PC-3 (cell line): ENCODE results near the gene DSG4.

Experiments
- EZH2 ChIP-seq: fragments of 300-600 bp; sonication (generic); IDR thresholded peaks from one replicate; pipeline ENCODE4 v1.6.1; 2017; ENCODE audit warnings: antibody characterized with exemption, mild to moderate bottlenecking, low read length; ENCODE audit not compliant: unreplicated experiment
- EZH2phosphoT487 ChIP-seq: fragments of 300-600 bp; sonication (generic); IDR thresholded peaks from 2 replicates; pipeline ENCODE4 v1.6.1; 2018; ENCODE audit warnings: mild to moderate bottlenecking, antibody characterized with exemption, low read length, borderline replicate concordance
- TF ChIP-seq, protein P1 (sequence below): fragments of 300-600 bp; sonication (generic); conservative IDR thresholded peaks from 2 replicates; pipeline ENCODE4 v1.5.1; 2017; ENCODE audit warnings: antibody characterized with exemption, low read depth, mild to moderate bottlenecking, low read length

DNA sequence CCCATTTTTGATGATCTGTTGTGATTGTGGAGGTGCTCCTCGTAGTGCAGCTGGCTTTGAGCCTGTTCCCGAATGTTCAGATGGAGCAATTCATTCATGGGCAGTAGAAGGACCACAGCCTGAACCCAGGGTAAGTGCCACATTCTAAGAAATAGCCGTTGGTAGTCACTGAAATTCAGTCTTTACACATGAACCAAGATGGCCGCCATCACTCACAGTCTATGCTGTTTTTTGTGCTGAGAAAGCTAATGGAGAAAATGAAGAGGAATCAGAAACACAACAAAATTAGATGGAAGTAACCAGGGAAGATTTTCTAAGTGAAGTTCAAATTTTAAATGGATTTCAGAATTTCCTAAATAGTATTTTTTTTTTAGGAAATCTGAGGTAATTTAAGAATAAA is 33.1 kb upstream of the DSG4 start:
- TF ChIP-seq, protein P1, sequence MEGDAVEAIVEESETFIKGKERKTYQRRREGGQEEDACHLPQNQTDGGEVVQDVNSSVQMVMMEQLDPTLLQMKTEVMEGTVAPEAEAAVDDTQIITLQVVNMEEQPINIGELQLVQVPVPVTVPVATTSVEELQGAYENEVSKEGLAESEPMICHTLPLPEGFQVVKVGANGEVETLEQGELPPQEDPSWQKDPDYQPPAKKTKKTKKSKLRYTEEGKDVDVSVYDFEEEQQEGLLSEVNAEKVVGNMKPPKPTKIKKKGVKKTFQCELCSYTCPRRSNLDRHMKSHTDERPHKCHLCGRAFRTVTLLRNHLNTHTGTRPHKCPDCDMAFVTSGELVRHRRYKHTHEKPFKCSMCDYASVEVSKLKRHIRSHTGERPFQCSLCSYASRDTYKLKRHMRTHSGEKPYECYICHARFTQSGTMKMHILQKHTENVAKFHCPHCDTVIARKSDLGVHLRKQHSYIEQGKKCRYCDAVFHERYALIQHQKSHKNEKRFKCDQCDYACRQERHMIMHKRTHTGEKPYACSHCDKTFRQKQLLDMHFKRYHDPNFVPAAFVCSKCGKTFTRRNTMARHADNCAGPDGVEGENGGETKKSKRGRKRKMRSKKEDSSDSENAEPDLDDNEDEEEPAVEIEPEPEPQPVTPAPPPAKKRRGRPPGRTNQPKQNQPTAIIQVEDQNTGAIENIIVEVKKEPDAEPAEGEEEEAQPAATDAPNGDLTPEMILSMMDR = no peak
- no peak for TF ChIP-seq EZH2
- no peak for TF ChIP-seq EZH2phosphoT487
